Lower leg skin (tissue), 3 donors: Measurements from ENCODE around the gene SLC9A3.

Experiments
- POLR2A ChIP-seq, 2 donors: fragments of 450-650 bp; IDR thresholded peaks; one replicate each; pipeline ENCODE4 v1.6.1; 2016 to 2017; ENCODE audit warnings: antibody characterized with exemption in 2 of 2, mild to moderate bottlenecking in 1 of 2, moderate library complexity in 1 of 2
- TF ChIP-seq, protein P1 (sequence below), 3 donors: fragments of 450-650 bp; IDR thresholded peaks; one replicate each; pipeline ENCODE4 v1.5.1; 2016; ENCODE audit warnings: antibody characterized with exemption in 3 of 3, mild to moderate bottlenecking in 3 of 3, moderate library complexity in 2 of 3

DNA sequence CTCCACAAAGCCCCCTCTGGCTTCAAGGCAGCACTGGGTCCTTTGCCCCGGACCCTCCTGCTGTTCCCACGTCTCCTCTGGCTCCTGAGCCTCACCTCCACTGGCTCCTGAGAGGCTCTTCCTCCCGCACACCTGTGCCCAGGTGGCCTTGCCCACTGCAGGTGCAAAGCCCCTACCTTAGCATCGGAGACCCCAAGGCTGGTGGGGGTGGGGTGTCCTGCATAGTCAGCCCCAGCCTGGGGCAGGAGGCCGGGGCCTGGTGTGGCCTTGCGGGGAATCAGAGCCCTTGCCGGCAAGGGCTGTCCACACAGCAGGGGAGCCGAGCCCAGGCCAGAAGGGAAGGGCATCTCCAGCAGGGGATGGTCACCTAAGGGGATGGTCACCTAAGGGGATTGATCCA lies 46.6 kb upstream of the SLC9A3 start:
- TF ChIP-seq, protein P1, sequence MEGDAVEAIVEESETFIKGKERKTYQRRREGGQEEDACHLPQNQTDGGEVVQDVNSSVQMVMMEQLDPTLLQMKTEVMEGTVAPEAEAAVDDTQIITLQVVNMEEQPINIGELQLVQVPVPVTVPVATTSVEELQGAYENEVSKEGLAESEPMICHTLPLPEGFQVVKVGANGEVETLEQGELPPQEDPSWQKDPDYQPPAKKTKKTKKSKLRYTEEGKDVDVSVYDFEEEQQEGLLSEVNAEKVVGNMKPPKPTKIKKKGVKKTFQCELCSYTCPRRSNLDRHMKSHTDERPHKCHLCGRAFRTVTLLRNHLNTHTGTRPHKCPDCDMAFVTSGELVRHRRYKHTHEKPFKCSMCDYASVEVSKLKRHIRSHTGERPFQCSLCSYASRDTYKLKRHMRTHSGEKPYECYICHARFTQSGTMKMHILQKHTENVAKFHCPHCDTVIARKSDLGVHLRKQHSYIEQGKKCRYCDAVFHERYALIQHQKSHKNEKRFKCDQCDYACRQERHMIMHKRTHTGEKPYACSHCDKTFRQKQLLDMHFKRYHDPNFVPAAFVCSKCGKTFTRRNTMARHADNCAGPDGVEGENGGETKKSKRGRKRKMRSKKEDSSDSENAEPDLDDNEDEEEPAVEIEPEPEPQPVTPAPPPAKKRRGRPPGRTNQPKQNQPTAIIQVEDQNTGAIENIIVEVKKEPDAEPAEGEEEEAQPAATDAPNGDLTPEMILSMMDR (IDR thresholded peaks at IDR 0.05), result no peak
- no peak for TF ChIP-seq POLR2A (IDR thresholded peaks at IDR 0.05)
